ENCODE data around the gene CACFD1. TPM values are rescaled to one million over a fixed set of nuclear protein-coding genes. Genes with fewer than 3 reads are reported as not detected.

The CACFD1 gene
- total and polyA plus RNA-seq, 2 of the 13 experiments (the other 11 are each of a cell fraction or from before 2014, with no cell fraction given): 13.8 to 14.6 TPM

DNA sequence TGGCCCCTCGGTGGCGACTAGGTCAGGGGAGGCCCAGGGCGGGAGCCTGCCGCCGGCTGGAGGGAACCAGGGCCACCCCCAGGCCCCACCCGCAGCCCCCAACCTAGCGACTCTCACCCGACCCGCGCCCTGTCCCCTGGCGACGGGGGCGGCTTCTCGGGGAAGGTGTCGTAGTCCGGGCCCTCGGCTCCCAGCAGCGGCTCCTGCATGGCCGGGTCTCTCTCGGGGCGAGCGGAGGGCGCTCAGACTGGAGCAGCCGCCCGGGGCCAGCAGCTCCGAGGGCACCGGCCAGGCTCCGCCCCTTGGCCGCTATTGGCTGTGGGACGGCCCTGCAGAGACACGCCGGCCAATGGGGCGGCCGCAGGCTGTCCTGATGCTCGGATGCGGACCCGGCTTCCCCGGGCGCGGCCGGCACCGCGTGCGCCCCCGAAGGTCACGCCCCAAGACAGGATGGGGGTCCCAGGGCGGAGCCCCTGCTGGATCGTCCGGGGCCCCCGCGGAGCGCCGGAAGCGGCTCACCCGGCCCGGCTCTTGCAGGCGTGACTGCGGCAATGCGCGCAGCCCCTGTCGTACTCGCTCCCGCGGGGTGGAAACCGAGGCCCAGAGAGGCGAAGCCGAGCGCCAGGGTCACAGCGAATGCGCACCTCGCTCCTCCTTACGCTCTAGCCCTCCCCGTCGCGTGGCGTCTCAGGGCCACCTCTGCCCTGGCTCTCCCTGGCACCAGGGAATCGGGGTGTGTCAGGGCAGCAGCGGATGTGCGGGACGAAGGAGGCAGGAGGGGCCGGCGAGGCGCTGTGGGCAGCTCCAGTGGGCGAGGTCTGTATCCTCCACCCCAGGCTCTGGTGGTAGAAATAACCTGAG is 19.3 kb downstream of the CACFD1 start, which contains the start of gene SLC2A6 (continued):
- TF ChIP-seq, protein P1, sequence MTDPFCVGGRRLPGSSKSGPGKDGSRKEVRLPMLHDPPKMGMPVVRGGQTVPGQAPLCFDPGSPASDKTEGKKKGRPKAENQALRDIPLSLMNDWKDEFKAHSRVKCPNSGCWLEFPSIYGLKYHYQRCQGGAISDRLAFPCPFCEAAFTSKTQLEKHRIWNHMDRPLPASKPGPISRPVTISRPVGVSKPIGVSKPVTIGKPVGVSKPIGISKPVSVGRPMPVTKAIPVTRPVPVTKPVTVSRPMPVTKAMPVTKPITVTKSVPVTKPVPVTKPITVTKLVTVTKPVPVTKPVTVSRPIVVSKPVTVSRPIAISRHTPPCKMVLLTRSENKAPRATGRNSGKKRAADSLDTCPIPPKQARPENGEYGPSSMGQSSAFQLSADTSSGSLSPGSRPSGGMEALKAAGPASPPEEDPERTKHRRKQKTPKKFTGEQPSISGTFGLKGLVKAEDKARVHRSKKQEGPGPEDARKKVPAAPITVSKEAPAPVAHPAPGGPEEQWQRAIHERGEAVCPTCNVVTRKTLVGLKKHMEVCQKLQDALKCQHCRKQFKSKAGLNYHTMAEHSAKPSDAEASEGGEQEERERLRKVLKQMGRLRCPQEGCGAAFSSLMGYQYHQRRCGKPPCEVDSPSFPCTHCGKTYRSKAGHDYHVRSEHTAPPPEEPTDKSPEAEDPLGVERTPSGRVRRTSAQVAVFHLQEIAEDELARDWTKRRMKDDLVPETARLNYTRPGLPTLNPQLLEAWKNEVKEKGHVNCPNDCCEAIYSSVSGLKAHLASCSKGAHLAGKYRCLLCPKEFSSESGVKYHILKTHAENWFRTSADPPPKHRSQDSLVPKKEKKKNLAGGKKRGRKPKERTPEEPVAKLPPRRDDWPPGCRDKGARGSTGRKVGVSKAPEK (CRISPR knock-in tag; IDR thresholded peaks at IDR 0.05; ENCODE audit: borderline replicate concordance): no peak
- TF ChIP-seq, protein P2, sequence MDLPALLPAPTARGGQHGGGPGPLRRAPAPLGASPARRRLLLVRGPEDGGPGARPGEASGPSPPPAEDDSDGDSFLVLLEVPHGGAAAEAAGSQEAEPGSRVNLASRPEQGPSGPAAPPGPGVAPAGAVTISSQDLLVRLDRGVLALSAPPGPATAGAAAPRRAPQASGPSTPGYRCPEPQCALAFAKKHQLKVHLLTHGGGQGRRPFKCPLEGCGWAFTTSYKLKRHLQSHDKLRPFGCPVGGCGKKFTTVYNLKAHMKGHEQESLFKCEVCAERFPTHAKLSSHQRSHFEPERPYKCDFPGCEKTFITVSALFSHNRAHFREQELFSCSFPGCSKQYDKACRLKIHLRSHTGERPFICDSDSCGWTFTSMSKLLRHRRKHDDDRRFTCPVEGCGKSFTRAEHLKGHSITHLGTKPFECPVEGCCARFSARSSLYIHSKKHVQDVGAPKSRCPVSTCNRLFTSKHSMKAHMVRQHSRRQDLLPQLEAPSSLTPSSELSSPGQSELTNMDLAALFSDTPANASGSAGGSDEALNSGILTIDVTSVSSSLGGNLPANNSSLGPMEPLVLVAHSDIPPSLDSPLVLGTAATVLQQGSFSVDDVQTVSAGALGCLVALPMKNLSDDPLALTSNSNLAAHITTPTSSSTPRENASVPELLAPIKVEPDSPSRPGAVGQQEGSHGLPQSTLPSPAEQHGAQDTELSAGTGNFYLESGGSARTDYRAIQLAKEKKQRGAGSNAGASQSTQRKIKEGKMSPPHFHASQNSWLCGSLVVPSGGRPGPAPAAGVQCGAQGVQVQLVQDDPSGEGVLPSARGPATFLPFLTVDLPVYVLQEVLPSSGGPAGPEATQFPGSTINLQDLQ (CRISPR knock-in tag; IDR thresholded peaks at IDR 0.05): no peak
- TF ChIP-seq CBX5 (CRISPR knock-in tag; IDR thresholded peaks at IDR 0.05; ENCODE audit: borderline replicate concordance) (peak; percentile 11; the same call in 1 of the 2 replicates), ZNF446 (CRISPR knock-in tag; IDR thresholded peaks at IDR 0.05) (no peak), KMT2B (CRISPR knock-in tag; IDR thresholded peaks at IDR 0.05) (no peak), CEBPB (IDR thresholded peaks at IDR 0.05; ENCODE audit: borderline replicate concordance, low read depth, low read length) (no peak), ZNF775 (CRISPR knock-in tag; IDR thresholded peaks at IDR 0.05; ENCODE audit: borderline replicate concordance) (no peak), HCFC1 (IDR thresholded peaks at IDR 0.05; ENCODE audit: low read depth, low read length) (no peak), ZNF510 (CRISPR knock-in tag; IDR thresholded peaks at IDR 0.05; ENCODE audit: low read depth) (no peak), NR1H2 (CRISPR knock-in tag; IDR thresholded peaks at IDR 0.05; ENCODE audit: borderline replicate concordance, low read depth) (no peak)
- TF ChIP-seq, protein P3, sequence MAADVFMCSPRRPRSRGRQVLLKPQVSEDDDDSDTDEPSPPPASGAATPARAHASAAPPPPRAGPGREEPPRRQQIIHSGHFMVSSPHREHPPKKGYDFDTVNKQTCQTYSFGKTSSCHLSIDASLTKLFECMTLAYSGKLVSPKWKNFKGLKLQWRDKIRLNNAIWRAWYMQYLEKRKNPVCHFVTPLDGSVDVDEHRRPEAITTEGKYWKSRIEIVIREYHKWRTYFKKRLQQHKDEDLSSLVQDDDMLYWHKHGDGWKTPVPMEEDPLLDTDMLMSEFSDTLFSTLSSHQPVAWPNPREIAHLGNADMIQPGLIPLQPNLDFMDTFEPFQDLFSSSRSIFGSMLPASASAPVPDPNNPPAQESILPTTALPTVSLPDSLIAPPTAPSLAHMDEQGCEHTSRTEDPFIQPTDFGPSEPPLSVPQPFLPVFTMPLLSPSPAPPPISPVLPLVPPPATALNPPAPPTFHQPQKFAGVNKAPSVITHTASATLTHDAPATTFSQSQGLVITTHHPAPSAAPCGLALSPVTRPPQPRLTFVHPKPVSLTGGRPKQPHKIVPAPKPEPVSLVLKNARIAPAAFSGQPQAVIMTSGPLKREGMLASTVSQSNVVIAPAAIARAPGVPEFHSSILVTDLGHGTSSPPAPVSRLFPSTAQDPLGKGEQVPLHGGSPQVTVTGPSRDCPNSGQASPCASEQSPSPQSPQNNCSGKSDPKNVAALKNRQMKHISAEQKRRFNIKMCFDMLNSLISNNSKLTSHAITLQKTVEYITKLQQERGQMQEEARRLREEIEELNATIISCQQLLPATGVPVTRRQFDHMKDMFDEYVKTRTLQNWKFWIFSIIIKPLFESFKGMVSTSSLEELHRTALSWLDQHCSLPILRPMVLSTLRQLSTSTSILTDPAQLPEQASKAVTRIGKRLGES (CRISPR knock-in tag; IDR thresholded peaks at IDR 0.05; ENCODE audit: borderline replicate concordance): no peak
- TF ChIP-seq, protein P4, sequence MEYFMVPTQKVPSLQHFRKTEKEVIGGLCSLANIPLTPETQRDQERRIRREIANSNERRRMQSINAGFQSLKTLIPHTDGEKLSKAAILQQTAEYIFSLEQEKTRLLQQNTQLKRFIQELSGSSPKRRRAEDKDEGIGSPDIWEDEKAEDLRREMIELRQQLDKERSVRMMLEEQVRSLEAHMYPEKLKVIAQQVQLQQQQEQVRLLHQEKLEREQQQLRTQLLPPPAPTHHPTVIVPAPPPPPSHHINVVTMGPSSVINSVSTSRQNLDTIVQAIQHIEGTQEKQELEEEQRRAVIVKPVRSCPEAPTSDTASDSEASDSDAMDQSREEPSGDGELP (IDR thresholded peaks at IDR 0.05; ENCODE audit: borderline replicate concordance, low read depth): 0 out of 2 replicates have a peak, but pooled peaks have one; percentile 0
- TF ChIP-seq, protein P5, sequence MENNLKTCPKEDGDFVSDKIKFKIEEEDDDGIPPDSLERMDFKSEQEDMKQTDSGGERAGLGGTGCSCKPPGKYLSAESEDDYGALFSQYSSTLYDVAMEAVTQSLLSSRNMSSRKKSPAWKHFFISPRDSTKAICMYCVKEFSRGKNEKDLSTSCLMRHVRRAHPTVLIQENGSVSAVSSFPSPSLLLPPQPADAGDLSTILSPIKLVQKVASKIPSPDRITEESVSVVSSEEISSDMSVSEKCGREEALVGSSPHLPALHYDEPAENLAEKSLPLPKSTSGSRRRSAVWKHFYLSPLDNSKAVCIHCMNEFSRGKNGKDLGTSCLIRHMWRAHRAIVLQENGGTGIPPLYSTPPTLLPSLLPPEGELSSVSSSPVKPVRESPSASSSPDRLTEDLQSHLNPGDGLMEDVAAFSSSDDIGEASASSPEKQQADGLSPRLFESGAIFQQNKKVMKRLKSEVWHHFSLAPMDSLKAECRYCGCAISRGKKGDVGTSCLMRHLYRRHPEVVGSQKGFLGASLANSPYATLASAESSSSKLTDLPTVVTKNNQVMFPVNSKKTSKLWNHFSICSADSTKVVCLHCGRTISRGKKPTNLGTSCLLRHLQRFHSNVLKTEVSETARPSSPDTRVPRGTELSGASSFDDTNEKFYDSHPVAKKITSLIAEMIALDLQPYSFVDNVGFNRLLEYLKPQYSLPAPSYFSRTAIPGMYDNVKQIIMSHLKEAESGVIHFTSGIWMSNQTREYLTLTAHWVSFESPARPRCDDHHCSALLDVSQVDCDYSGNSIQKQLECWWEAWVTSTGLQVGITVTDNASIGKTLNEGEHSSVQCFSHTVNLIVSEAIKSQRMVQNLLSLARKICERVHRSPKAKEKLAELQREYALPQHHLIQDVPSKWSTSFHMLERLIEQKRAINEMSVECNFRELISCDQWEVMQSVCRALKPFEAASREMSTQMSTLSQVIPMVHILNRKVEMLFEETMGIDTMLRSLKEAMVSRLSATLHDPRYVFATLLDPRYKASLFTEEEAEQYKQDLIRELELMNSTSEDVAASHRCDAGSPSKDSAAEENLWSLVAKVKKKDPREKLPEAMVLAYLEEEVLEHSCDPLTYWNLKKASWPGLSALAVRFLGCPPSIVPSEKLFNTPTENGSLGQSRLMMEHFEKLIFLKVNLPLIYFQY (CRISPR knock-in tag; IDR thresholded peaks at IDR 0.05; ENCODE audit: borderline replicate concordance): no peak

All from HepG2 (cell line).